Right lobe of liver (tissue), 4 donors: ENCODE results near the gene LRTM2.

Source experiments
- POLR2A ChIP-seq: fragments of 450-650 bp; IDR thresholded peaks from one replicate; pipeline ENCODE4 v1.6.1; 2017; ENCODE audit warnings: antibody characterized with exemption, mild to moderate bottlenecking
- TF ChIP-seq, protein P1 (sequence below), 4 donors: fragments of 200-600 bp in 3 of 4; fragments of 450-650 bp in 1 of 4; IDR thresholded peaks; one replicate each; pipeline versions ENCODE4 v1.5.1 to v1.8.0; 2016 to 2022; ENCODE audit warnings: antibody characterized with exemption in 4 of 4, mild to moderate bottlenecking in 2 of 4
- donor health status: DM: no; HTN: no; CAD: no.
- donor health status: DM: no; HTN: no; CAD: no.
- donor health status: DM: no; HTN: yes; CAD: no.

GRCh38 chr12:1843641-1844005 lies 23.3 kb downstream of the LRTM2 start:
- no peak for TF ChIP-seq POLR2A
- TF ChIP-seq, protein P1, sequence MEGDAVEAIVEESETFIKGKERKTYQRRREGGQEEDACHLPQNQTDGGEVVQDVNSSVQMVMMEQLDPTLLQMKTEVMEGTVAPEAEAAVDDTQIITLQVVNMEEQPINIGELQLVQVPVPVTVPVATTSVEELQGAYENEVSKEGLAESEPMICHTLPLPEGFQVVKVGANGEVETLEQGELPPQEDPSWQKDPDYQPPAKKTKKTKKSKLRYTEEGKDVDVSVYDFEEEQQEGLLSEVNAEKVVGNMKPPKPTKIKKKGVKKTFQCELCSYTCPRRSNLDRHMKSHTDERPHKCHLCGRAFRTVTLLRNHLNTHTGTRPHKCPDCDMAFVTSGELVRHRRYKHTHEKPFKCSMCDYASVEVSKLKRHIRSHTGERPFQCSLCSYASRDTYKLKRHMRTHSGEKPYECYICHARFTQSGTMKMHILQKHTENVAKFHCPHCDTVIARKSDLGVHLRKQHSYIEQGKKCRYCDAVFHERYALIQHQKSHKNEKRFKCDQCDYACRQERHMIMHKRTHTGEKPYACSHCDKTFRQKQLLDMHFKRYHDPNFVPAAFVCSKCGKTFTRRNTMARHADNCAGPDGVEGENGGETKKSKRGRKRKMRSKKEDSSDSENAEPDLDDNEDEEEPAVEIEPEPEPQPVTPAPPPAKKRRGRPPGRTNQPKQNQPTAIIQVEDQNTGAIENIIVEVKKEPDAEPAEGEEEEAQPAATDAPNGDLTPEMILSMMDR (IDR thresholded peaks at IDR 0.05) = no peak
